HEK293 (cell line): Measurements from ENCODE around the gene TNFSF13.
A peak's percentile ranks its signal among the peaks of the same experiment; 100 is the strongest.

Source experiments
- CTCF ChIA-PET: fragments of 350-600 bp; formaldehyde crosslinking; extraction: SDS; loops from one replicate; lab custom pipeline; 2021; ENCODE audit warnings: antibody characterized with exemption; lab: Yijun Ruan, JAX
- POLR2A ChIA-PET: fragments of 300-600 bp; formaldehyde crosslinking; extraction: SDS; loops from one replicate; lab custom pipeline; 2020; ENCODE audit warnings: antibody characterized with exemption, inconsistent platforms; lab: Yijun Ruan, JAX
- H3K27ac ChIP-seq: fragments of 200-500 bp; sonication (Bioruptor generic); 2 replicates; pipeline ENCODE4 v1.5.1; 2014; ENCODE audit warnings: low read depth, low read length, control low read depth, inconsistent platforms; ENCODE audit errors: extremely low read depth
- H3K36me3 ChIP-seq, 2 experiments: fragments of 200-500 bp in 1 of 2; sonication (Bioruptor generic) in 1 of 2; 1 replicate in 1 of 2; 2 replicates in 1 of 2; pipeline ENCODE4 v1.5.1; 2014 to 2017; ENCODE audit warnings: inconsistent platforms in 2 of 2, low read length in 2 of 2; ENCODE audit not compliant: control insufficient read depth in 2 of 2, insufficient read depth in 1 of 2
- H3K4me1 ChIP-seq: fragments of 200-500 bp; sonication (Bioruptor generic); 2 replicates; pipeline ENCODE4 v1.5.1; 2014; ENCODE audit warnings: mild to moderate bottlenecking, low read length, inconsistent platforms; ENCODE audit not compliant: control insufficient read depth, insufficient read depth
- H3K4me3 ChIP-seq: 2 replicates; pipeline ENCODE4 v1.5.1; 2011; ENCODE audit warnings: low read depth, mild to moderate bottlenecking, control low read depth, low read length, moderate library complexity
- H3K9me3 ChIP-seq: fragments of 200-500 bp; sonication (Bioruptor generic); 2 replicates; pipeline ENCODE4 v1.5.1; 2014; ENCODE audit warnings: low read depth, low read length, inconsistent platforms; ENCODE audit not compliant: control insufficient read depth, insufficient read depth
- KLF10 ChIP-seq: fragments of 450-650 bp; IDR thresholded peaks from 2 replicates; pipeline ENCODE4 v1.5.1; 2018; ENCODE audit warnings: missing biosample characterization, mild to moderate bottlenecking, missing genetic modification characterization
- KLF9 ChIP-seq: fragments of 450-650 bp; formaldehyde crosslinking; IDR thresholded peaks from 2 replicates; pipeline ENCODE4 v1.5.1; 2016; ENCODE audit warnings: missing biosample characterization, missing genetic modification characterization, low read depth
- PRDM6 ChIP-seq: fragments of 450-650 bp; formaldehyde crosslinking; IDR thresholded peaks from 2 replicates; pipeline ENCODE4 v1.5.1; 2017; ENCODE audit warnings: missing biosample characterization, missing genetic modification characterization
- ZBTB17 ChIP-seq: fragments of 450-650 bp; formaldehyde crosslinking; IDR thresholded peaks from 2 replicates; pipeline ENCODE4 v1.5.1; 2016; ENCODE audit warnings: missing biosample characterization, missing genetic modification characterization
- ZBTB21 ChIP-seq: fragments of 450-650 bp; formaldehyde crosslinking; IDR thresholded peaks from 2 replicates; pipeline ENCODE4 v1.5.1; 2017; ENCODE audit warnings: missing biosample characterization, missing genetic modification characterization
- ZBTB26 ChIP-seq: fragments of 450-650 bp; formaldehyde crosslinking; optimal IDR thresholded peaks from 2 replicates; pipeline ENCODE3; 2016; ENCODE audit warnings: missing biosample characterization, mild to moderate bottlenecking, missing genetic modification characterization
- ZFP41 ChIP-seq: fragments of 450-650 bp; formaldehyde crosslinking; IDR thresholded peaks from 2 replicates; pipeline ENCODE4 v1.5.1; 2016; ENCODE audit warnings: missing biosample characterization, missing genetic modification characterization, borderline replicate concordance
- ZNF132 ChIP-seq: fragments of 450-650 bp; formaldehyde crosslinking; IDR thresholded peaks from 2 replicates; pipeline ENCODE4 v1.5.1; 2017; ENCODE audit warnings: missing biosample characterization, missing genetic modification characterization, borderline replicate concordance
- ZNF157 ChIP-seq: fragments of 450-650 bp; formaldehyde crosslinking; IDR thresholded peaks from 2 replicates; pipeline ENCODE4 v1.5.1; 2016; ENCODE audit warnings: missing biosample characterization, missing genetic modification characterization
- ZNF169 ChIP-seq: fragments of 450-650 bp; formaldehyde crosslinking; IDR thresholded peaks from 2 replicates; pipeline ENCODE4 v1.5.1; 2016; ENCODE audit warnings: missing biosample characterization, missing genetic modification characterization
- ZNF19 ChIP-seq: fragments of 450-650 bp; formaldehyde crosslinking; IDR thresholded peaks from 2 replicates; pipeline ENCODE4; 2016; ENCODE audit warnings: missing biosample characterization, missing genetic modification characterization, low read depth
- ZNF311 ChIP-seq: fragments of 450-650 bp; formaldehyde crosslinking; IDR thresholded peaks from 2 replicates; pipeline ENCODE4 v1.5.1; 2017; ENCODE audit warnings: missing biosample characterization, missing genetic modification characterization, borderline replicate concordance
- ZNF510 ChIP-seq: fragments of 450-650 bp; formaldehyde crosslinking; IDR thresholded peaks from 2 replicates; pipeline ENCODE4 v1.5.1; 2018; ENCODE audit warnings: mild to moderate bottlenecking, missing genetic modification characterization, missing biosample characterization; ENCODE audit not compliant: insufficient replicate concordance
- ZNF514 ChIP-seq: fragments of 450-650 bp; formaldehyde crosslinking; IDR thresholded peaks from 2 replicates; pipeline ENCODE4 v1.5.1; 2016; ENCODE audit warnings: missing biosample characterization, missing genetic modification characterization
- ZNF549 ChIP-seq: fragments of 450-650 bp; IDR thresholded peaks from 2 replicates; pipeline ENCODE4 v1.5.1; 2018; ENCODE audit warnings: missing biosample characterization, missing genetic modification characterization, mild to moderate bottlenecking, inconsistent platforms, moderate library complexity
- ZNF571 ChIP-seq: fragments of 450-650 bp; formaldehyde crosslinking; IDR thresholded peaks from 2 replicates; pipeline ENCODE4 v1.5.0; 2017; ENCODE audit warnings: missing biosample characterization, missing genetic modification characterization
- ZNF623 ChIP-seq: fragments of 450-650 bp; formaldehyde crosslinking; IDR thresholded peaks from 2 replicates; pipeline ENCODE4 v1.5.1; 2016; ENCODE audit warnings: missing biosample characterization, missing genetic modification characterization
- ZNF670 ChIP-seq: fragments of 450-650 bp; formaldehyde crosslinking; IDR thresholded peaks from 2 replicates; pipeline ENCODE4 v1.5.1; 2016; ENCODE audit warnings: missing biosample characterization, missing genetic modification characterization, low read depth

Gene TNFSF13

GRCh38 chr17:7552621-7553051, 5.9 kb upstream of the TNFSF13 start:
- Histone ChIP-seq H3K4me1 (peaks cover 3% of the 10 kb centered on the region; the same call in 1 of the 2 replicates), H3K27ac (no peak overlapping the region)
- no peak for TF ChIP-seq KLF10
- TF ChIP-seq ZBTB26 (tag by site-specific recombination) = no peak
- no peak for TF ChIP-seq ZNF510 (tag by site-specific recombination)
- no peak for TF ChIP-seq ZNF670 (tag by site-specific recombination)
- no peak for TF ChIP-seq PRDM6
- TF ChIP-seq, all 188 proteins: peak for 0
- POLR2A ChIA-PET = no interaction called here
- Histone ChIP-seq H3K4me3 (no peak overlapping the region), H3K36me3 (no peaks in the 10 kb centered on the region), H3K9me3 (no peaks in the 10 kb centered on the region)
- CTCF ChIA-PET = interaction anchor here (0.7 to 3.5 kb wide), 6 partner anchors 8 to 607 kb away, joined by 3 to 18 read pairs (median 4); no protein-coding TSS in a partner anchor

- Histone ChIP-seq H3K4me3 (no peak overlapping the region), H3K36me3 (no peaks in the 10 kb centered on the region), H3K4me1 (peaks cover 2% of the 10 kb centered on the region; the same call in 1 of the 2 replicates), H3K27ac (no peak overlapping the region), H3K9me3 (no peaks in the 10 kb centered on the region)
- CTCF ChIA-PET = interaction anchor here (3.5 kb wide), 1 partner anchor 38 kb away, joined by 18 read pairs; no protein-coding TSS in a partner anchor
- POLR2A ChIA-PET = interaction anchor here (1.1 kb wide), 1 partner anchor 134 kb away, joined by 3 read pairs; the partner anchor contains the start of gene TP53
- TF ChIP-seq ZNF549 (tag by site-specific recombination) (no peak), ZNF157 (tag by site-specific recombination) (no peak), KLF9 (tag by site-specific recombination) (no peak), ZBTB21 (no peak), ZNF514 (no peak), ZNF132 (tag by site-specific recombination) (no peak), ZNF571 (no peak), ZNF623 (tag by site-specific recombination) (no peak), ZNF19 (tag by site-specific recombination) (no peak), ZNF311 (no peak), ZNF169 (tag by site-specific recombination) (no peak)
Observed at GRCh38 chr17:7553356-7553755, 5.2 kb upstream of the TNFSF13 start.

- no peaks in the 10 kb centered on the region for H3K36me3 ChIP-seq
- no peak overlapping the region for H3K4me3 ChIP-seq
- no peaks in the 10 kb centered on the region for H3K9me3 ChIP-seq
- POLR2A ChIA-PET = interaction anchor here (0.6 to 1.1 kb wide), 4 partner anchors 8 to 296 kb away, joined by 3 to 7 read pairs (median 4); no protein-coding TSS in a partner anchor
- H3K4me1 ChIP-seq = peaks cover under 1% of the 10 kb centered on the region
- CTCF ChIA-PET = interaction anchor here (0.9 to 1.3 kb wide), 2 partner anchors 40 to 43 kb away, joined by 3 to 5 read pairs; no protein-coding TSS in a partner anchor
- TF ChIP-seq ZBTB17 (tag by site-specific recombination) (peak; percentile 34), ZFP41 (tag by site-specific recombination) (no peak)
- no peak overlapping the region for H3K27ac ChIP-seq
Observed at GRCh38 chr17:7555320-7555948, 3.1 kb upstream of the TNFSF13 start.
